ENCODE results near the gene SLFN14. TPM values are rescaled to one million over a fixed set of nuclear protein-coding genes. Genes with fewer than 3 reads are reported as not detected.

Gene SLFN14
- total RNA-seq (2012; rRNA removed) (not detected in 2 replicates), polyA plus RNA-seq (2012; rRNA removed) (not detected in 2 replicates), Bru-seq, nascent RNA (not detected), BruChase-seq, experiment 1, labeled RNA remaining after a 6-hour chase (not detected), BruChase-seq, experiment 2, labeled RNA remaining after a 2-hour chase (not detected)
- polyA plus RNA-seq (2012; cell fraction: cytosol; rRNA removed): not detected in 2 replicates
- not detected in 2 replicates for polyA plus RNA-seq (2012; cell fraction: nucleus; rRNA removed; ENCODE audit: low replicate concordance)
- long read RNA-seq: 0 reads

- no peak within 1 kb of the TSS for H4K5ac ChIP-seq (ENCODE audit: low read depth, low read length)
- in situ Hi-C loops (cut with MboI; ENCODE audit: low sequenced_read_pairs): no loop called here
- no peaks in the 10 kb centered on the region for H3K9me1 ChIP-seq (ENCODE audit: insufficient read depth, low read length)
- H3K27ac ChIP-seq (ENCODE audit: insufficient read depth, low read length): no peak within 1 kb of the TSS
- no CpG with 5 or more reads among the region's 3 CpGs for WGBS, 2 experiments (ENCODE audit: extremely low coverage in 2 of 2, insufficient read length in 1 of 2)
- no peak within 1 kb of the TSS for H2BK5ac ChIP-seq (ENCODE audit: low read depth, low read length, poor library complexity, severe bottlenecking)
- no peaks in the 10 kb centered on the region for H3K9me3 ChIP-seq (ENCODE audit: control insufficient read depth, insufficient read depth, low read length)
- H4K8ac ChIP-seq (ENCODE audit: low read depth in 2 of 2, low read length in 2 of 2): no peak within 1 kb of the TSS
- no peak within 1 kb of the TSS for H3K56ac ChIP-seq (ENCODE audit: extremely low read depth, insufficient read depth, low read length)
- no peak within 1 kb of the TSS for H2BK20ac ChIP-seq (ENCODE audit: low read depth, low read length)
- H3K23ac ChIP-seq (ENCODE audit: low read depth, low read length): no peak within 1 kb of the TSS
- H4K20me1 ChIP-seq (ENCODE audit: insufficient read depth, low read length): no peaks in the 10 kb centered on the region
- no peak within 1 kb of the TSS for H2BK120ac ChIP-seq (ENCODE audit: low read depth, low read length)
- no peak within 1 kb of the TSS for H2BK15ac ChIP-seq (ENCODE audit: low read depth, low read length)
- no peak within 1 kb of the TSS for H3K14ac ChIP-seq (replicated peaks; ENCODE audit: low read depth, low read length)
- no peaks in the 10 kb centered on the region for H3K4me1 ChIP-seq (ENCODE audit: control insufficient read depth, insufficient read depth, low read length)
- POLR2A ChIA-PET (ENCODE audit: unreplicated experiment): no interaction called here
- no peak within 1 kb of the TSS for H3K18ac ChIP-seq (ENCODE audit: low read depth, low read length)
- CTCF ChIA-PET: no interaction called here
- H3K4ac ChIP-seq (ENCODE audit: low read depth, low read length): no peak within 1 kb of the TSS
- H4K91ac ChIP-seq (ENCODE audit: insufficient read depth, low read depth, low read length): no peak within 1 kb of the TSS
- DNase-seq: no peak
- no peak for TF ChIP-seq MAZ (IDR thresholded peaks at IDR 0.05; ENCODE audit: borderline replicate concordance, low read depth, low read length)
- no peak for TF ChIP-seq BHLHE40 (IDR thresholded peaks at IDR 0.05; ENCODE audit: low read depth, low read length)
- no peak for TF ChIP-seq CEBPB (IDR thresholded peaks at IDR 0.05; ENCODE audit: low read depth, low read length)
- no peak for TF ChIP-seq CTCF (conservative IDR thresholded peaks at IDR 0.05; ENCODE audit: low read depth, low read length)
- no peak within 1 kb of the TSS for H2AFZ ChIP-seq (replicated peaks; ENCODE audit: low read length, poor library complexity)
- no peak within 1 kb of the TSS for H3K4me2 ChIP-seq (ENCODE audit: low read depth, low read length)
- ATAC-seq (ENCODE audit: low read depth): no peak
- no TSS peak for BruUV-seq (replicated peaks)
- intact Hi-C loops (cut with micrococcal nuclease): no loop called here
- peaks cover 14% of the 10 kb centered on the region for H3K27me3 ChIP-seq (ENCODE audit: control insufficient read depth, insufficient read depth, low read length)
- H3K9ac ChIP-seq (ENCODE audit: low read depth, low read length): no peak within 1 kb of the TSS
- no peak within 1 kb of the TSS for H2AK5ac ChIP-seq (ENCODE audit: low read depth, low read length)
- dilution Hi-C loops (cut with HindIII; ENCODE audit: low sequenced_read_pairs, unreplicated experiment): no loop called here
- H3K79me1 ChIP-seq (ENCODE audit: low read depth in 1 of 2, low read length in 2 of 2): no peaks in the 10 kb centered on the region
- H2AK9ac ChIP-seq (replicated peaks; ENCODE audit: low read depth, low read length, poor library complexity): no peak within 1 kb of the TSS
- no peaks in the 10 kb centered on the region for H3K36me3 ChIP-seq (ENCODE audit: control insufficient read depth, insufficient read depth, low read length)
- no peak within 1 kb of the TSS for H3K4me3 ChIP-seq (ENCODE audit: insufficient read depth, low read depth, low read length)
These were observed at the start of gene SLFN14 for GRCh38 chr17:35560703-35561102. SLFN14 (minus strand) TSS chr17:35560819; CDS start chr17:35558062, 2,757 bp downstream.

All from IMR-90 (cell line).